ENCODE measurements around the gene SLC6A8.

SLC6A8 gene

DNA sequence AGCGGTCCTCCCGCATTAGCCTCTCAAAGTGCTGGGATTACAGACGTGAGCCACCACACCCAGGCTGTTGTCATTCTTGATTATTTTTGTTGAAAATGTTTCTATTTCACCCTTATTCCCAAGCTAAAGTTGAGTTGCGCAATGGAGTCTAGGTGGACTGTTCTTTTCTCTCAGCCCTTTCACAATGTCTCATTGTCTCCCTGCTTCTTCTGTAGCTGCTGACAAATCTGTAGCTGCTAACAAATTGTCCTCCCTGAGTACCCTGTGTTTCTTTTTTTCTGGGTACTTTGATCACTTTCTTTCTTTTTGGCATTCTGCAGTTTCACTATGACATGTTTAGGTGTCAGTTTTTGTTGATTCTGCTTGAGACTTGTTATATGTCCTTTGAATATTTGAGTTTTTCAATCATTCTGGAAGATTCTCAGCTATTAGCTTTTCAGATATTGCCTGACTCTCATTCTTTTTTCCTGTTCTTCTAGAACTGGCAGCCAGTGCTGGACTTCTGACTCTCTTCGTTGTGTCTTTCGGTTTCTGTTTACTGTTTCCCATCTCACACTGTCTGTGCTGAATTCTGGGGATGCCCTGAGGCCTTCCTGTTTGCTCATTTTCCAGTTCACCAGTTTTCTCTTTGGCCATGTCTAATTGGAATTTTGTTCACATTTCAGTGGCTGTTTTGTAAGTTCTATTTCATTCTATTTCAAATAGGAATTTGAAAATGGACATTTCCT lies 43.6 kb downstream of the SLC6A8 start:
- TF ChIP-seq, protein P1, sequence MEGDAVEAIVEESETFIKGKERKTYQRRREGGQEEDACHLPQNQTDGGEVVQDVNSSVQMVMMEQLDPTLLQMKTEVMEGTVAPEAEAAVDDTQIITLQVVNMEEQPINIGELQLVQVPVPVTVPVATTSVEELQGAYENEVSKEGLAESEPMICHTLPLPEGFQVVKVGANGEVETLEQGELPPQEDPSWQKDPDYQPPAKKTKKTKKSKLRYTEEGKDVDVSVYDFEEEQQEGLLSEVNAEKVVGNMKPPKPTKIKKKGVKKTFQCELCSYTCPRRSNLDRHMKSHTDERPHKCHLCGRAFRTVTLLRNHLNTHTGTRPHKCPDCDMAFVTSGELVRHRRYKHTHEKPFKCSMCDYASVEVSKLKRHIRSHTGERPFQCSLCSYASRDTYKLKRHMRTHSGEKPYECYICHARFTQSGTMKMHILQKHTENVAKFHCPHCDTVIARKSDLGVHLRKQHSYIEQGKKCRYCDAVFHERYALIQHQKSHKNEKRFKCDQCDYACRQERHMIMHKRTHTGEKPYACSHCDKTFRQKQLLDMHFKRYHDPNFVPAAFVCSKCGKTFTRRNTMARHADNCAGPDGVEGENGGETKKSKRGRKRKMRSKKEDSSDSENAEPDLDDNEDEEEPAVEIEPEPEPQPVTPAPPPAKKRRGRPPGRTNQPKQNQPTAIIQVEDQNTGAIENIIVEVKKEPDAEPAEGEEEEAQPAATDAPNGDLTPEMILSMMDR (IDR thresholded peaks at IDR 0.05; ENCODE audit: insufficient read depth, low read length, poor library complexity, severe bottlenecking) = no peak
- DNase-seq (ENCODE audit: extremely low read depth, insufficient read length) = no peak
- Histone ChIP-seq H3K27me3 (replicated peaks; ENCODE audit: control insufficient read depth, insufficient read depth, low read length) (no peaks in the 10 kb centered on the region), H3K4me3 (replicated peaks; ENCODE audit: low read depth, low read length) (no peak overlapping the region), H3K36me3 (ENCODE audit: control insufficient read depth, insufficient read depth, low read length) (no peaks in the 10 kb centered on the region)

DNA sequence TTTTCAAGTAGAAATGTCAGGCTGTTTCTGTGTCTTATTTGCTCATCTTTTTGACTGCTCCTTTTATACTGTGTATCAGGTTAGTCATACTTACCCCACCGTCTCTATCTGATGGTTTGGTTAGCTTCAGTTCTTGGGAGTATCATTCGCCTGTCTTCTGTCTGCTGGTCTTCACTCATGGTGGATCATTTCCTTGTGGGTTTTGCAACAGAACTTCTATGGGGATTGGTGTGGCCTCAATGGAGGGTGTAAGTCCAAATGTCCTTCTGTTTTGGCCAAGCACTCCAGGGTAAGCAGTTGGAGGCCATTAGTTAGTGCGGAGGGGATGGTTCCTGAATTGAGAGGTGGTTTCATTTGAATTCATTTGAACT lies 44.1 kb downstream of the SLC6A8 start:
- Histone ChIP-seq H3K36me3 (ENCODE audit: control insufficient read depth, insufficient read depth, low read length) (no peaks in the 10 kb centered on the region), H3K27me3 (replicated peaks; ENCODE audit: control insufficient read depth, insufficient read depth, low read length) (no peaks in the 10 kb centered on the region), H3K4me3 (replicated peaks; ENCODE audit: low read depth, low read length) (no peak overlapping the region)
- no peak for DNase-seq (ENCODE audit: extremely low read depth, insufficient read length)
- TF ChIP-seq, protein P1 (IDR thresholded peaks at IDR 0.05; ENCODE audit: insufficient read depth, low read length, poor library complexity, severe bottlenecking) = no peak

GRCh38 chrX:153732401-153732800 lies 44.7 kb downstream of the SLC6A8 start:
- TF ChIP-seq, protein P1 (IDR thresholded peaks at IDR 0.05; ENCODE audit: insufficient read depth, low read length, poor library complexity, severe bottlenecking) = no peak
- Histone ChIP-seq H3K27me3 (replicated peaks; ENCODE audit: control insufficient read depth, insufficient read depth, low read length) (no peaks in the 10 kb centered on the region), H3K4me3 (replicated peaks; ENCODE audit: low read depth, low read length) (no peak overlapping the region), H3K36me3 (ENCODE audit: control insufficient read depth, insufficient read depth, low read length) (no peaks in the 10 kb centered on the region)
- DNase-seq (ENCODE audit: extremely low read depth, insufficient read length) = no peak

DNA sequence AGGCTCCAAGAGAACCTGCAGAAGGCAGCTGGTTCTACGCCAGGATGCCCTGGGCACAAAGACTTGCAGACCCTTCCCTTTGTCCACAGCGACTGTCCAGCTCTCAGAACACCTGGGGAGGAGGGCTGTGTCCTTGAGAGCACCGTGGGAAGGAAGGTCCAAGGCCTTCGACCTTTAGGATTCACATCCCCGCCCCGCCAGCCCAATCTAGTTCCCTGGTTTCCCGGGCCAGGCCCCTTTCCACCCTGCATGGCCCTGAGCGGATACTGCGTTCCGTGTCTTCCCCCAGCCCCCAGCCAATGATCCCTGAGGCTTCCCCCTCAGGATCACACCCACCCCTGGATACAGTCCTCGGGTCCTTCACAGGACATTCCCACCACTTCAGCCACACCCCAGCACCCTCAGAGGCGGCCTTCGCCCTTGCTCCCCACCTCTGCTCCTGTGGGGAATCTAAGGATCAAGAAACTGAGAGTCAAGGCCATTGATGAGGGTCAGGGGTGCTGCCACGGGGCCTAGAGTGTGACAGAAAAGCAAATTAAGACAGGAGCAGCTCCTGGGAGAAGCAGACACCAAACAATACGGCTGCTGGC lies 46.0 kb downstream of the SLC6A8 start:
- DNase-seq (ENCODE audit: extremely low read depth, insufficient read length) = no peak
- Histone ChIP-seq H3K36me3 (ENCODE audit: control insufficient read depth, insufficient read depth, low read length) (no peaks in the 10 kb centered on the region), H3K27me3 (replicated peaks; ENCODE audit: control insufficient read depth, insufficient read depth, low read length) (no peaks in the 10 kb centered on the region), H3K4me3 (replicated peaks; ENCODE audit: low read depth, low read length) (no peak overlapping the region)
- TF ChIP-seq, protein P1 (IDR thresholded peaks at IDR 0.05; ENCODE audit: insufficient read depth, low read length, poor library complexity, severe bottlenecking) = no peak

- Histone ChIP-seq H3K4me3 (replicated peaks; ENCODE audit: low read depth, low read length) (no peak overlapping the region), H3K27me3 (replicated peaks; ENCODE audit: control insufficient read depth, insufficient read depth, low read length) (no peaks in the 10 kb centered on the region), H3K36me3 (ENCODE audit: control insufficient read depth, insufficient read depth, low read length) (no peaks in the 10 kb centered on the region)
- TF ChIP-seq, protein P1 (IDR thresholded peaks at IDR 0.05; ENCODE audit: insufficient read depth, low read length, poor library complexity, severe bottlenecking) = no peak
- DNase-seq (ENCODE audit: extremely low read depth, insufficient read length) = no peak
Observed at GRCh38 chrX:153734871-153735270, 47.1 kb downstream of the SLC6A8 start.
